ENCODE data around the gene MNT.

DNA sequence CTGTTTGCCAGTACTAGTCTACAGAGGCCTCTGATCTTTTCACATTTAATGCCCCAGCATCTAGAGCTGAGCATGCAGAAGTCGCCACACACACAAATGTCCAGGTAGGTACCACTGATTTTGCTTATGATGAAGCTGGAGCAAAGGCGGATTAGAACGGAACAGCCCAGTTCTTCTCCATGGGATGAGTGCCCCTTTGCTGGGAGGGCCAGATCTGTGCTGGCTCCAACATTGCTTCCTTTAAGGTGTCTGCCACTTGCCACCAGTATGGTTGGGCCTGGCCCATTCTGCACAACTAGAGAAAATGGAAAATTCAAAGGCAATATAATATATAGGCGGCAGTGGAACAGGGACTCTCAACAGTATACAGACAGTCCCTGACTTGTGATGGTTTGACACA, 2.2 kb upstream of the MNT start:
- TF ChIP-seq, protein P1, sequence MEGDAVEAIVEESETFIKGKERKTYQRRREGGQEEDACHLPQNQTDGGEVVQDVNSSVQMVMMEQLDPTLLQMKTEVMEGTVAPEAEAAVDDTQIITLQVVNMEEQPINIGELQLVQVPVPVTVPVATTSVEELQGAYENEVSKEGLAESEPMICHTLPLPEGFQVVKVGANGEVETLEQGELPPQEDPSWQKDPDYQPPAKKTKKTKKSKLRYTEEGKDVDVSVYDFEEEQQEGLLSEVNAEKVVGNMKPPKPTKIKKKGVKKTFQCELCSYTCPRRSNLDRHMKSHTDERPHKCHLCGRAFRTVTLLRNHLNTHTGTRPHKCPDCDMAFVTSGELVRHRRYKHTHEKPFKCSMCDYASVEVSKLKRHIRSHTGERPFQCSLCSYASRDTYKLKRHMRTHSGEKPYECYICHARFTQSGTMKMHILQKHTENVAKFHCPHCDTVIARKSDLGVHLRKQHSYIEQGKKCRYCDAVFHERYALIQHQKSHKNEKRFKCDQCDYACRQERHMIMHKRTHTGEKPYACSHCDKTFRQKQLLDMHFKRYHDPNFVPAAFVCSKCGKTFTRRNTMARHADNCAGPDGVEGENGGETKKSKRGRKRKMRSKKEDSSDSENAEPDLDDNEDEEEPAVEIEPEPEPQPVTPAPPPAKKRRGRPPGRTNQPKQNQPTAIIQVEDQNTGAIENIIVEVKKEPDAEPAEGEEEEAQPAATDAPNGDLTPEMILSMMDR (IDR thresholded peaks at IDR 0.05 in 4 of 5, conservative IDR thresholded peaks at IDR 0.05 in 1 of 5) = no peak
- no peak for TF ChIP-seq POLR2A (IDR thresholded peaks at IDR 0.05)

Data from gastrocnemius medialis (tissue), 4 donors.